Upper lobe of left lung (tissue), 6 donors: Measurements from ENCODE around the gene ARHGEF10L. TPM values are rescaled to one million over a fixed set of nuclear protein-coding genes. Genes with fewer than 3 reads are reported as not detected.

ENCODE experiments used
- ATAC-seq, 2 donors: fragments of 200-7000 bp; cut with Tn5 transposase; one replicate each; pipeline ENCODE4 v1.9.1; 2022; ENCODE audit warnings: mild to moderate bottlenecking in 2 of 2, moderate library complexity in 2 of 2; ENCODE audit not compliant: low FRiP score in 2 of 2
- DNase-seq, 2 donors: peaks; one replicate each; pipeline ENCODE4 v3.0.0-alpha.2; 2019 to 2020
- H3K27ac ChIP-seq, 4 donors: fragments of 200-600 bp; sonication (generic); one replicate each; pipeline ENCODE4 v1.5.1; 2016 to 2019
- H3K27me3 ChIP-seq, 4 donors: fragments of 200-600 bp; sonication (generic); one replicate each; pipeline ENCODE4 v1.5.1; 2017 to 2019
- H3K36me3 ChIP-seq, 4 donors: fragments of 200-600 bp; sonication (generic); one replicate each; pipeline ENCODE4 v1.5.1; 2016 to 2019
- H3K4me1 ChIP-seq, 4 donors: fragments of 200-600 bp; sonication (generic); one replicate each; pipeline ENCODE4 v1.5.1; 2018 to 2019
- H3K4me3 ChIP-seq, 4 donors: fragments of 200-600 bp; sonication (generic); one replicate each; pipeline ENCODE4 v1.5.1; 2017 to 2019; ENCODE audit warnings: mild to moderate bottlenecking in 2 of 4, moderate library complexity in 1 of 4
- H3K9me3 ChIP-seq, 4 donors: fragments of 200-600 bp; sonication (generic); one replicate each; pipeline ENCODE4 v1.5.1; 2018 to 2019
- EP300 ChIP-seq, 4 donors: sonication (generic); formaldehyde crosslinking; IDR thresholded peaks; one replicate each; pipeline ENCODE4 v1.5.1; 2017; ENCODE audit warnings: antibody characterized with exemption in 4 of 4, control low read depth in 2 of 4
- POLR2A ChIP-seq, 4 donors: fragments of 450-650 bp; IDR thresholded peaks; one replicate each; pipeline ENCODE4 v1.5.1; 2016 to 2017; ENCODE audit warnings: antibody characterized with exemption in 4 of 4, mild to moderate bottlenecking in 2 of 4
- POLR2AphosphoS5 ChIP-seq, 2 donors: sonication (generic); formaldehyde crosslinking; IDR thresholded peaks; one replicate each; pipeline ENCODE4 v1.5.1; 2017; ENCODE audit warnings: antibody characterized with exemption in 2 of 2
- WGBS, 2 donors: methylation state at CpG; one replicate each; pipeline ENCODE4 v1.1.5; 2017 to 2018; 5-methylcytosine and 5-hydroxymethylcytosine counted together
- total RNA-seq, 6 donors: library from RNA; depleted of rRNA in 4 of 6; stranded (reverse); fragments of >200 nt in 4 of 6; gene quantifications; one replicate each; pipeline versions ENCODE4 v1.1.0 to v1.2.1, GENCODE V29; 2016 to 2021
- TF ChIP-seq, protein P1 (sequence below), 6 experiments: fragments of 450-650 bp in 4 of 6; fragments of 200-600 bp in 2 of 6; sonication (generic) in 2 of 6; IDR thresholded peaks; one replicate each; pipeline ENCODE4 v1.5.1; 2016 to 2019; ENCODE audit warnings: antibody characterized with exemption in 6 of 6
- donor health status: DM: no; HTN: no; CAD: no; lungs with moderate emphysema.
- donor health status: DM: no; HTN: yes; CAD: no; lungs with severe emphysema.

The ARHGEF10L gene
- total RNA-seq, 6 donors from 2014 or later, result 17.6 to 172 (median 50.0) TPM

DNA sequence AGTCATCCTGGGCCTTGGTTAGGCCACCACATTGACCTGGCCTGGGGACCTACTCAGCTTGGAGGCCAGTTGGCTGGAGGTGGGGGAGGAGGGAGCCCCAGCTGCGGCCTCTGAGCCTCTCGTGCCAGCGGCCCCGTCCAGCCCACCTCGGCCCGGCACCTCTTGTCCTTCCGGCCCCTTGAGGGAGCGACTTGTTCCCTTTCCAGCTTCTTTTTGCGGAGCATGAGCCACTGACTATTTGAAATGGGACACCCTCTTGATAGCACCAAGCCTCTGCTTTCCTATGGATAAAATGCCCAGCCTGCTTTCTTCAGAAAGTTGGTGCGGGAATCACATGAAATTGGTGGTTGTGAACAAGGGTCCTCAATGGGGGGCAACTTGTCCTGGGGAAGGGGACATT, 24.7 kb upstream of the ARHGEF10L start:
- H3K4me1 ChIP-seq, result peaks cover 0 to 8% (median 2%) of the 10 kb centered on the region in 4 donors
- WGBS, 2 donors, result 66 to 77% methylated on average over 10 of the region's 10 CpGs
- TF ChIP-seq EP300 (IDR thresholded peaks at IDR 0.05), result no peak
- TF ChIP-seq, protein P1, sequence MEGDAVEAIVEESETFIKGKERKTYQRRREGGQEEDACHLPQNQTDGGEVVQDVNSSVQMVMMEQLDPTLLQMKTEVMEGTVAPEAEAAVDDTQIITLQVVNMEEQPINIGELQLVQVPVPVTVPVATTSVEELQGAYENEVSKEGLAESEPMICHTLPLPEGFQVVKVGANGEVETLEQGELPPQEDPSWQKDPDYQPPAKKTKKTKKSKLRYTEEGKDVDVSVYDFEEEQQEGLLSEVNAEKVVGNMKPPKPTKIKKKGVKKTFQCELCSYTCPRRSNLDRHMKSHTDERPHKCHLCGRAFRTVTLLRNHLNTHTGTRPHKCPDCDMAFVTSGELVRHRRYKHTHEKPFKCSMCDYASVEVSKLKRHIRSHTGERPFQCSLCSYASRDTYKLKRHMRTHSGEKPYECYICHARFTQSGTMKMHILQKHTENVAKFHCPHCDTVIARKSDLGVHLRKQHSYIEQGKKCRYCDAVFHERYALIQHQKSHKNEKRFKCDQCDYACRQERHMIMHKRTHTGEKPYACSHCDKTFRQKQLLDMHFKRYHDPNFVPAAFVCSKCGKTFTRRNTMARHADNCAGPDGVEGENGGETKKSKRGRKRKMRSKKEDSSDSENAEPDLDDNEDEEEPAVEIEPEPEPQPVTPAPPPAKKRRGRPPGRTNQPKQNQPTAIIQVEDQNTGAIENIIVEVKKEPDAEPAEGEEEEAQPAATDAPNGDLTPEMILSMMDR (IDR thresholded peaks at IDR 0.05), result no peak
- TF ChIP-seq POLR2AphosphoS5 (IDR thresholded peaks at IDR 0.05), result no peak
- TF ChIP-seq POLR2A (IDR thresholded peaks at IDR 0.05), result no peak

DNA sequence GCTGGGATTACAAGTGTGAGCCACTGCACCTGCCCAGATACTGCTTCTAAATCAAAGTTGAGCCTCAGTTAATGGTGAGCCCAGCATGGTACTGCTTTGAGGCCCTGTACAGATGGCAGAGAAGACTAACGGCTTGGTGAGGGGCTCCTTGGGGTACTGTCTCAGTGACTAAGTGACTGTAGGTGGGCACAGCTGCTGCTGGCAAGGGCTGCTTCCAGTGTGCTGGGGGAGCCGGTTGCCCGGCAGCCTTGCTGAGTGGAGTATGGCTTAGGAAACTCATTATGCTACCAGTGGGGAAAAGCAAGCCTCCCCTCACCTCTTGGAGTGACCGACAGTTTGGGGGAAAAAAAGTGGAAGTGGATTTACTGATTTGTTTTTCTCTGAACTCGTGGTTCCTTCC, 23.6 kb upstream of the ARHGEF10L start:
- ATAC-seq, result no peak
- H3K9me3 ChIP-seq, result no peaks in the 10 kb centered on the region
- no peak overlapping the region for H3K4me3 ChIP-seq
- DNase-seq, result no peak
- H3K27ac ChIP-seq, result no peak overlapping the region
- WGBS, 2 donors, result 51 to 59% methylated on average over 4 to 5 of the region's 5 CpGs
- H3K4me1 ChIP-seq, result peaks cover 0 to 10% (median 2%) of the 10 kb centered on the region in 4 donors
- no peaks in the 10 kb centered on the region for H3K36me3 ChIP-seq
- TF ChIP-seq, protein P1 (IDR thresholded peaks at IDR 0.05), result no peak
- TF ChIP-seq POLR2A (IDR thresholded peaks at IDR 0.05), result no peak
- no peak for TF ChIP-seq EP300 (IDR thresholded peaks at IDR 0.05)
- no peak for TF ChIP-seq POLR2AphosphoS5 (IDR thresholded peaks at IDR 0.05)
- H3K27me3 ChIP-seq, result no peaks in the 10 kb centered on the region

More for the DNA sequence above, 24.7 kb upstream of the ARHGEF10L start:
- H3K9me3 ChIP-seq, result no peaks in the 10 kb centered on the region
- DNase-seq (peak in 1 of 2 donors; percentile 51), ATAC-seq (no peak)
- no peaks in the 10 kb centered on the region for H3K36me3 ChIP-seq
- no peaks in the 10 kb centered on the region for H3K27me3 ChIP-seq
- H3K27ac ChIP-seq, result no peak overlapping the region
- H3K4me3 ChIP-seq, result no peak overlapping the region

DNA sequence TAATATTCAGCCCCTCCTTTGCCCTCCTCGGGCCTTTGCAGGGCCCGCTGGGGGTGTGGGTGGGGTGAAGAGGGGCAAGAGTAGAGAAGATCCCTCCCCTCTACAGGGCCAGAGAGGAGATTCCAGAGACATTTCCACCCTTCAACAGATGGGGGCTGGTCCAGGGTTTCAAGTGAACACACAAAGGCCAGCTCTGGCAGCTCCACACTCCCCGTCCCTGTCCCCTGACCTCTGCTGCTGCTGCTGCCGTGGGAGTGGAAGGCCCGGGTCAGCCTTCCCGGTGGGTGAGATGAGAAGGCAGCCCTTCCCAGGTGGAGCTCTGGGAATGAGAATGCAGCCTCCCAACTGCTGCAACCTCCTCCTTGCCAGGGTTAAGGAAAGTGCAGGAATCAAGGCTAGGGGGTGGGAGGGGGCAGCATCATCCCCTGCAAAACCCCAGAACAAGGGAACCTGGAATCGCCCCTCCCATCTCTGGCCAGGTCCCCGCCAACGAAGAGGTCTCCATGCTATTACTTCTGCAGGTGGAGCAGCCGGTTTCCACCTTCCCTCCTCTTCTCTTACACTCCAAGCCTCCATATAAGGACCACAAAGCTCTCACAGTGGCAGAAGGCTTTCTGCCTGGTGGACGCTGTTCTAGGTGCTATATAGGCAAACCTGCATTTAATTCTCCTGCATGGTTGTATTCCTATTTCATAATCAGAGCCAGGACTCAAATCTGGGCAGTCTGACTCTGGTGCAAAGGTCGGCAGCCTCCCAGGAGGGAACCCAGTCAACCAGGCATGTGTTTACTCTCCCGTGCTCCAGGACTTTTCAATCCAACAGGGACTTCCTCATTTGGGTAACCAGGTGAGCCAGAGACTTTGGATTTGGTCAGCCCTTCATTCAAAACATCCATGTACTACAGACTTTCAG, 22.9 kb upstream of the ARHGEF10L start:
- H3K36me3 ChIP-seq, result no peaks in the 10 kb centered on the region
- H3K4me1 ChIP-seq, result peaks cover 0 to 10% (median 2%) of the 10 kb centered on the region in 4 donors
- no peak overlapping the region for H3K4me3 ChIP-seq
- no peaks in the 10 kb centered on the region for H3K27me3 ChIP-seq
- no peak overlapping the region for H3K27ac ChIP-seq
- ATAC-seq, result peak in 1 of 2 donors; percentile 32
- DNase-seq, result peak in 1 of 2 donors; percentile 47
- TF ChIP-seq, protein P1 (IDR thresholded peaks at IDR 0.05), result no peak
- no peak for TF ChIP-seq POLR2A (IDR thresholded peaks at IDR 0.05)
- TF ChIP-seq EP300 (IDR thresholded peaks at IDR 0.05), result no peak
- no peak for TF ChIP-seq POLR2AphosphoS5 (IDR thresholded peaks at IDR 0.05)
- H3K9me3 ChIP-seq, result no peaks in the 10 kb centered on the region
- 18 to 20% methylated on average over 9 to 13 of the region's 13 CpGs for WGBS, 2 donors

DNA sequence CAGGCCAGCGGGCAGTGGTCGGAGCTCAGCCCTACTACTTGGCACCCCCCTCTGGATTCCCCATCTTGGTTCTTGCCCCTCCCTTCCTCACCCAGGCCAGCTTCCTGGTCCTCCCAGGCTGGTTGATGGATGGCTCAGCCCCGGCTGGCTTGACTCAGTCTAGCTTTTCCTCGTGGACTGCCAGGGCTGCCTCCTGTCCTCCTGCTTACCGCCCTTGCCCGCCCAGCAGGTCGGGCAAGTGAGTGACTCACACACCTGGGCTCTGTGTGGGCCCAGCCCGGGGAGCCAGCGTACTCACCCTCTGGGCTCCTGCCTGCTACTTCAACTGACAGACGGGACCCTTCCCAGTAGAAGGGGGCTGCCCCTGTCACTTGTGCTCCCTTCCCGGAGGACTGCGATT, 19.5 kb upstream of the ARHGEF10L start:
- Histone ChIP-seq H3K4me3 (no peak overlapping the region), H3K36me3 (no peaks in the 10 kb centered on the region), H3K9me3 (no peaks in the 10 kb centered on the region), H3K27me3 (no peaks in the 10 kb centered on the region), H3K27ac (no peak overlapping the region), H3K4me1 (peaks cover 0 to 10% (median 2%) of the 10 kb centered on the region in 4 donors)
- TF ChIP-seq EP300 (IDR thresholded peaks at IDR 0.05) (no peak), POLR2AphosphoS5 (IDR thresholded peaks at IDR 0.05) (no peak), POLR2A (IDR thresholded peaks at IDR 0.05) (no peak)
- TF ChIP-seq, protein P1 (IDR thresholded peaks at IDR 0.05), result no peak
- ATAC-seq (peak in 1 of 2 donors; percentile 56), DNase-seq (peak; percentile 57 to 64)
- WGBS, 2 donors, result 42 to 49% methylated on average over 8 to 12 of the region's 12 CpGs
